ENCODE data around the gene ATP8A1.
"Not testable (repeated sequence)": the region's sequence is repeated elsewhere in the genome, so short reads cannot be mapped to it uniquely, and the experiment has no call there.

The ATP8A1 gene

GRCh38 chr4:42461216-42461615, 195.7 kb downstream of the ATP8A1 start:
- DNase-seq, result not testable (repeated sequence)

- DNase-seq, result no peak
These were observed 196.9 kb downstream of the ATP8A1 start for GRCh38 chr4:42460043-42460442.

- DNase-seq, result no peak
These were observed 198.2 kb downstream of the ATP8A1 start for GRCh38 chr4:42458657-42459056.

GRCh38 chr4:42454755-42455420, 202.0 kb downstream of the ATP8A1 start:
- no peak for DNase-seq

GRCh38 chr4:42453612-42454011, 203.3 kb downstream of the ATP8A1 start:
- DNase-seq, result no peak

GRCh38 chr4:42452823-42453222, 204.1 kb downstream of the ATP8A1 start:
- no peak for DNase-seq

GRCh38 chr4:42446823-42447222, 210.1 kb downstream of the ATP8A1 start:
- DNase-seq, result no peak

- DNase-seq, result no peak
These were observed 211.9 kb downstream of the ATP8A1 start for GRCh38 chr4:42445038-42445437.

GRCh38 chr4:42442601-42443000, 214.3 kb downstream of the ATP8A1 start:
- DNase-seq, result no peak

GRCh38 chr4:42440083-42440482, 216.8 kb downstream of the ATP8A1 start:
- DNase-seq, result no peak

GRCh38 chr4:42436928-42437565, 219.9 kb downstream of the ATP8A1 start:
- no peak for DNase-seq

GRCh38 chr4:42428036-42428435, 228.9 kb downstream of the ATP8A1 start:
- DNase-seq, result no peak

GRCh38 chr4:42425146-42426065, 231.5 kb downstream of the ATP8A1 start:
- DNase-seq, result no peak

- DNase-seq, result no peak
These were observed 236.8 kb downstream of the ATP8A1 start for GRCh38 chr4:42420140-42420539.

- no peak for DNase-seq
These were observed 239.4 kb downstream of the ATP8A1 start for GRCh38 chr4:42417550-42417949.

- no peak for DNase-seq
These were observed 240.9 kb downstream of the ATP8A1 start for GRCh38 chr4:42416017-42416416.

GRCh38 chr4:42415281-42415680, 241.6 kb downstream of the ATP8A1 start:
- DNase-seq, result no peak

GRCh38 chr4:42412251-42412650, 244.7 kb downstream of the ATP8A1 start:
- no peak for DNase-seq

GRCh38 chr4:42411803-42412202, 245.1 kb downstream of the ATP8A1 start:
- DNase-seq, result no peak

- DNase-seq, result no peak
These were observed 246.5 kb downstream of the ATP8A1 start for GRCh38 chr4:42410446-42410845.

- DNase-seq, result no peak
These were observed 252.9 kb downstream of the ATP8A1 start for GRCh38 chr4:42404001-42404400.

GRCh38 chr4:42401171-42401570, 255.7 kb downstream of the ATP8A1 start:
- DNase-seq, result no peak

- no peak for DNase-seq
These were observed 257.5 kb downstream of the ATP8A1 start for GRCh38 chr4:42399393-42399792.

- DNase-seq, result no peak
These were observed 258.0 kb downstream of the ATP8A1 start for GRCh38 chr4:42398871-42399331.
